COLO668 (cell line): Measurements from ENCODE around the gene XPR1.
A peak's percentile ranks its signal among the peaks of the same experiment; 100 is the strongest.

Experiments used
- DNase-seq: peaks from one replicate; lab custom pipeline; 2025; ENCODE audit not compliant: unreplicated experiment; lab: John Stamatoyannopoulos, UW

Gene XPR1

GRCh38 chr1:180912211-180912800 is 280.5 kb downstream of the XPR1 start:
- DNase-seq, result peak; percentile 62

GRCh38 chr1:180912801-180913565 is 281.2 kb downstream of the XPR1 start, which contains the start of gene KIAA1614:
TSS of gene KIAA1614 (plus strand) at chr1:180912897. CDS start at chr1:180913244, 347 bp downstream.
- no peak for DNase-seq

GRCh38 chr1:180915426-180915965 is 283.7 kb downstream of the XPR1 start:
- DNase-seq, result no peak

GRCh38 chr1:180916012-180916770 is 284.4 kb downstream of the XPR1 start:
- DNase-seq, result no peak

- no peak for DNase-seq
Measured at GRCh38 chr1:180916771-180917170, 284.9 kb downstream of the XPR1 start.

GRCh38 chr1:180917306-180918065 is 285.7 kb downstream of the XPR1 start:
- DNase-seq, result no peak

GRCh38 chr1:180918519-180918918 is 286.7 kb downstream of the XPR1 start:
- peak; percentile 77 for DNase-seq

- DNase-seq, result no peak
Measured at GRCh38 chr1:180919183-180919700, 287.4 kb downstream of the XPR1 start.

- no peak for DNase-seq
Measured at GRCh38 chr1:180920193-180920592, 288.4 kb downstream of the XPR1 start.

GRCh38 chr1:180920702-180921101 is 288.9 kb downstream of the XPR1 start:
- DNase-seq, result no peak

GRCh38 chr1:180921386-180921785 is 289.6 kb downstream of the XPR1 start:
- DNase-seq, result no peak

GRCh38 chr1:180921891-180922630 is 290.2 kb downstream of the XPR1 start:
- DNase-seq, result no peak

- DNase-seq, result no peak
Measured at GRCh38 chr1:180922631-180923015, 290.8 kb downstream of the XPR1 start.

GRCh38 chr1:180923021-180923841 is 291.4 kb downstream of the XPR1 start:
- DNase-seq, result no peak

GRCh38 chr1:180923887-180924286 is 292.1 kb downstream of the XPR1 start:
- DNase-seq, result no peak

GRCh38 chr1:180924939-180925338 is 293.1 kb downstream of the XPR1 start:
- DNase-seq, result no peak

- DNase-seq, result peak; percentile 32
Measured at GRCh38 chr1:180925471-180926051, 293.7 kb downstream of the XPR1 start.

- peak; percentile 80 for DNase-seq
Measured at GRCh38 chr1:180926164-180926981, 294.6 kb downstream of the XPR1 start.
